ENCODE data around the gene NOL9.
"Not testable (repeated sequence)": the region's sequence is repeated elsewhere in the genome, so short reads cannot be mapped to it uniquely, and the experiment has no call there.

NOL9 gene

GRCh38 chr1:6500544-6501278 is 53.6 kb downstream of the NOL9 start:
- DNase-seq = no peak

GRCh38 chr1:6499296-6499695 is 55.0 kb downstream of the NOL9 start:
- no peak for DNase-seq

- DNase-seq = no peak
Observed at GRCh38 chr1:6498576-6499111, 55.7 kb downstream of the NOL9 start.

- DNase-seq = no peak
Observed at GRCh38 chr1:6497867-6498575, 56.3 kb downstream of the NOL9 start.

- DNase-seq = peak; percentile 45 to 56
Observed at GRCh38 chr1:6497215-6497866, 57.0 kb downstream of the NOL9 start.

GRCh38 chr1:6496890-6497214 is 57.5 kb downstream of the NOL9 start:
- DNase-seq = no peak

- DNase-seq = no peak
Observed at GRCh38 chr1:6496365-6496721, 58.0 kb downstream of the NOL9 start.

- no peak for DNase-seq
Observed at GRCh38 chr1:6495540-6496364, 58.6 kb downstream of the NOL9 start.

GRCh38 chr1:6495041-6495441 is 59.3 kb downstream of the NOL9 start:
- DNase-seq = no peak

GRCh38 chr1:6494627-6495026 is 59.7 kb downstream of the NOL9 start:
- no peak for DNase-seq

- not testable (repeated sequence) for DNase-seq
Observed at GRCh38 chr1:6493834-6494223, 60.5 kb downstream of the NOL9 start.

GRCh38 chr1:6491966-6492365 is 62.3 kb downstream of the NOL9 start:
- DNase-seq = no peak

GRCh38 chr1:6491480-6491962 is 62.8 kb downstream of the NOL9 start, which contains the start of gene PLEKHG5:
PLEKHG5 (minus strand) TSS chr1:6491667; CDS start chr1:6477571, 14,096 bp downstream.
- peak in 1 of 2 experiments; percentile 29 for DNase-seq

GRCh38 chr1:6491081-6491449 is 63.2 kb downstream of the NOL9 start:
- no peak for DNase-seq

GRCh38 chr1:6490181-6491080 is 63.9 kb downstream of the NOL9 start:
- DNase-seq = peak; percentile 73 to 77

GRCh38 chr1:6489799-6490180 is 64.5 kb downstream of the NOL9 start:
- peak; percentile 83 to 86 for DNase-seq

GRCh38 chr1:6489383-6489765 is 64.9 kb downstream of the NOL9 start:
- DNase-seq = no peak

- DNase-seq = no peak
Observed at GRCh38 chr1:6488602-6489382, 65.5 kb downstream of the NOL9 start.

- no peak for DNase-seq
Observed at GRCh38 chr1:6487804-6488484, 66.4 kb downstream of the NOL9 start.

GRCh38 chr1:6486433-6487011 is 67.8 kb downstream of the NOL9 start:
- peak; percentile 93 to 94 for DNase-seq
